Limb (tissue), 2 donors: ENCODE data around the gene GRSF1.
"Not testable (repeated sequence)": the region's sequence is repeated elsewhere in the genome, so short reads cannot be mapped to it uniquely, and the experiment has no call there.

Experiments
- DNase-seq, 2 donors: peaks; one replicate each; pipeline ENCODE4 v3.0.0-alpha.2; 2016; ENCODE audit errors: extremely low spot score in 2 of 2

GRSF1 gene

GRCh38 chr4:70839589-70840093, at the start of gene GRSF1:
Gene GRSF1, minus strand, starts transcription at chr4:70839890. Its CDS starts 63 bp downstream, at chr4:70839827.
- peak; percentile 88 to 95 for DNase-seq

- DNase-seq, result no peak
These were observed 45.5 kb upstream of the GRSF1 start for GRCh38 chr4:70885174-70885573.

GRCh38 chr4:70880739-70881138, 41.0 kb upstream of the GRSF1 start:
- no peak for DNase-seq

- no peak for DNase-seq
These were observed 37.9 kb upstream of the GRSF1 start for GRCh38 chr4:70877556-70877955.

GRCh38 chr4:70874268-70875156, 34.8 kb upstream of the GRSF1 start:
- DNase-seq, result no peak

- no peak for DNase-seq
These were observed 33.5 kb upstream of the GRSF1 start for GRCh38 chr4:70873216-70873615.

- no peak for DNase-seq
These were observed 29.1 kb upstream of the GRSF1 start for GRCh38 chr4:70868778-70869177.

- DNase-seq, result no peak
These were observed 23.6 kb upstream of the GRSF1 start for GRCh38 chr4:70863099-70863790.

GRCh38 chr4:70859066-70859465, 19.4 kb upstream of the GRSF1 start:
- DNase-seq, result no peak

GRCh38 chr4:70858454-70858853, 18.8 kb upstream of the GRSF1 start:
- DNase-seq, result no peak

- no peak for DNase-seq
These were observed 15.8 kb upstream of the GRSF1 start for GRCh38 chr4:70855464-70855863.

GRCh38 chr4:70849291-70849690, 9.6 kb upstream of the GRSF1 start:
- no peak for DNase-seq

- no peak for DNase-seq
These were observed 4.5 kb upstream of the GRSF1 start for GRCh38 chr4:70844180-70844579.

- DNase-seq, result no peak
These were observed 3.2 kb upstream of the GRSF1 start for GRCh38 chr4:70842761-70843435.

- DNase-seq, result no peak
These were observed 2.3 kb upstream of the GRSF1 start for GRCh38 chr4:70841951-70842350.

GRCh38 chr4:70841211-70841610, 1.5 kb upstream of the GRSF1 start:
- DNase-seq, result no peak

- not testable (repeated sequence) for DNase-seq
These were observed 941 bp upstream of the GRSF1 start for GRCh38 chr4:70840631-70841030.

- DNase-seq, result peak in 1 of 2 donors; percentile 51
These were observed 447 bp upstream of the GRSF1 start for GRCh38 chr4:70840137-70840536.

- peak in 1 of 2 donors; percentile 82 for DNase-seq
These were observed 763 bp downstream of the GRSF1 start for GRCh38 chr4:70838666-70839588.

GRCh38 chr4:70838204-70838603, 1.5 kb downstream of the GRSF1 start:
- no peak for DNase-seq

- no peak for DNase-seq
These were observed 3.6 kb downstream of the GRSF1 start for GRCh38 chr4:70836081-70836480.
